ENCODE results near the gene IMMT. TPM values are rescaled to one million over a fixed set of nuclear protein-coding genes. Genes with fewer than 3 reads are reported as not detected.

The IMMT gene
- total and polyA plus RNA-seq, 9 of the 15 experiments (the other 6 are each of a cell fraction or from before 2014, with no cell fraction given) = 119 to 294 (median 140) TPM

DNA sequence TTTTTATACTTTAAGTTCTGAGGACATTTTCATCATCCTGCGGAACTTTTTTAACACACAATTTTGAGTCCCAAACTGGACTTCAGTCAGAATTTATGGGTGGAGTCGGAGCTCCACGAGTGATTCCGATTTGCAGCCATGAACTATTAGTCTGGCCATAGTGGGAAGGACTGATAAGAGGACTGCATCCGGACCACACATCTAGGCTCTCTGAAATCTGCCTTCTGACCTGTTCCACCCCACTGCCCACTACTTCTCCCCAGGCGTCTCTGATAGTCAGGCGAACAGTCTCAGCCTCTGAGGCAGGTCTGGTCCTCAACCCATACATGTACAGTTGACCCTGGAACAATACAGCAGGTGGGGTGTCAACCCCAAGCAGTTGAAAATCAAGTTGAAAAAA, 9.2 kb upstream of the IMMT start (continued):
- TF ChIP-seq, protein P1, sequence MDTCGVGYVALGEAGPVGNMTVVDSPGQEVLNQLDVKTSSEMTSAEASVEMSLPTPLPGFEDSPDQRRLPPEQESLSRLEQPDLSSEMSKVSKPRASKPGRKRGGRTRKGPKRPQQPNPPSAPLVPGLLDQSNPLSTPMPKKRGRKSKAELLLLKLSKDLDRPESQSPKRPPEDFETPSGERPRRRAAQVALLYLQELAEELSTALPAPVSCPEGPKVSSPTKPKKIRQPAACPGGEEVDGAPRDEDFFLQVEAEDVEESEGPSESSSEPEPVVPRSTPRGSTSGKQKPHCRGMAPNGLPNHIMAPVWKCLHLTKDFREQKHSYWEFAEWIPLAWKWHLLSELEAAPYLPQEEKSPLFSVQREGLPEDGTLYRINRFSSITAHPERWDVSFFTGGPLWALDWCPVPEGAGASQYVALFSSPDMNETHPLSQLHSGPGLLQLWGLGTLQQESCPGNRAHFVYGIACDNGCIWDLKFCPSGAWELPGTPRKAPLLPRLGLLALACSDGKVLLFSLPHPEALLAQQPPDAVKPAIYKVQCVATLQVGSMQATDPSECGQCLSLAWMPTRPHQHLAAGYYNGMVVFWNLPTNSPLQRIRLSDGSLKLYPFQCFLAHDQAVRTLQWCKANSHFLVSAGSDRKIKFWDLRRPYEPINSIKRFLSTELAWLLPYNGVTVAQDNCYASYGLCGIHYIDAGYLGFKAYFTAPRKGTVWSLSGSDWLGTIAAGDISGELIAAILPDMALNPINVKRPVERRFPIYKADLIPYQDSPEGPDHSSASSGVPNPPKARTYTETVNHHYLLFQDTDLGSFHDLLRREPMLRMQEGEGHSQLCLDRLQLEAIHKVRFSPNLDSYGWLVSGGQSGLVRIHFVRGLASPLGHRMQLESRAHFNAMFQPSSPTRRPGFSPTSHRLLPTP (IDR thresholded peaks at IDR 0.05; ENCODE audit: borderline replicate concordance, extremely low read depth, insufficient read length) = no peak
- no peak for TF ChIP-seq PRPF4 (IDR thresholded peaks at IDR 0.05; ENCODE audit: insufficient read depth, low read depth, low read length, poor library complexity, severe bottlenecking)
- peak; percentile 58 for TF ChIP-seq MTA2 (IDR thresholded peaks at IDR 0.05; ENCODE audit: low read depth)
- no peak for TF ChIP-seq ZNF436 (CRISPR knock-in tag; IDR thresholded peaks at IDR 0.05)
- peak; percentile 81 for TF ChIP-seq TCF3 (CRISPR knock-in tag; IDR thresholded peaks at IDR 0.05)
- TF ChIP-seq POLR2A (conservative IDR thresholded peaks at IDR 0.05) = no peak
- no peak for TF ChIP-seq ZC3H11A (IDR thresholded peaks at IDR 0.05; ENCODE audit: low read depth, low read length)
- no peak for TF ChIP-seq ZNF707 (CRISPR knock-in tag; conservative IDR thresholded peaks at IDR 0.05)
- 0 out of 2 replicates have a peak, but pooled peaks have one; percentile 66 for TF ChIP-seq JUND (IDR thresholded peaks at IDR 0.05; ENCODE audit: borderline replicate concordance, low read depth, low read length)
- peak; percentile 44; the same call in 1 of the 3 replicates for TF ChIP-seq JUND (tag; IDR thresholded peaks at IDR 0.05; ENCODE audit: borderline replicate concordance, low read depth, low read length)
- TF ChIP-seq ZEB2 (IDR thresholded peaks at IDR 0.05) = no peak
- no peak for TF ChIP-seq ZC3H8 (IDR thresholded peaks at IDR 0.05)
- TF ChIP-seq, protein P2, sequence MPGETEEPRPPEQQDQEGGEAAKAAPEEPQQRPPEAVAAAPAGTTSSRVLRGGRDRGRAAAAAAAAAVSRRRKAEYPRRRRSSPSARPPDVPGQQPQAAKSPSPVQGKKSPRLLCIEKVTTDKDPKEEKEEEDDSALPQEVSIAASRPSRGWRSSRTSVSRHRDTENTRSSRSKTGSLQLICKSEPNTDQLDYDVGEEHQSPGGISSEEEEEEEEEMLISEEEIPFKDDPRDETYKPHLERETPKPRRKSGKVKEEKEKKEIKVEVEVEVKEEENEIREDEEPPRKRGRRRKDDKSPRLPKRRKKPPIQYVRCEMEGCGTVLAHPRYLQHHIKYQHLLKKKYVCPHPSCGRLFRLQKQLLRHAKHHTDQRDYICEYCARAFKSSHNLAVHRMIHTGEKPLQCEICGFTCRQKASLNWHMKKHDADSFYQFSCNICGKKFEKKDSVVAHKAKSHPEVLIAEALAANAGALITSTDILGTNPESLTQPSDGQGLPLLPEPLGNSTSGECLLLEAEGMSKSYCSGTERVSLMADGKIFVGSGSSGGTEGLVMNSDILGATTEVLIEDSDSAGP (CRISPR knock-in tag; IDR thresholded peaks at IDR 0.05) = no peak
- TF ChIP-seq ZNF232 (CRISPR knock-in tag; IDR thresholded peaks at IDR 0.05) = no peak
- no peak for TF ChIP-seq RFX7 (CRISPR knock-in tag; IDR thresholded peaks at IDR 0.05)
- TF ChIP-seq, protein P3, sequence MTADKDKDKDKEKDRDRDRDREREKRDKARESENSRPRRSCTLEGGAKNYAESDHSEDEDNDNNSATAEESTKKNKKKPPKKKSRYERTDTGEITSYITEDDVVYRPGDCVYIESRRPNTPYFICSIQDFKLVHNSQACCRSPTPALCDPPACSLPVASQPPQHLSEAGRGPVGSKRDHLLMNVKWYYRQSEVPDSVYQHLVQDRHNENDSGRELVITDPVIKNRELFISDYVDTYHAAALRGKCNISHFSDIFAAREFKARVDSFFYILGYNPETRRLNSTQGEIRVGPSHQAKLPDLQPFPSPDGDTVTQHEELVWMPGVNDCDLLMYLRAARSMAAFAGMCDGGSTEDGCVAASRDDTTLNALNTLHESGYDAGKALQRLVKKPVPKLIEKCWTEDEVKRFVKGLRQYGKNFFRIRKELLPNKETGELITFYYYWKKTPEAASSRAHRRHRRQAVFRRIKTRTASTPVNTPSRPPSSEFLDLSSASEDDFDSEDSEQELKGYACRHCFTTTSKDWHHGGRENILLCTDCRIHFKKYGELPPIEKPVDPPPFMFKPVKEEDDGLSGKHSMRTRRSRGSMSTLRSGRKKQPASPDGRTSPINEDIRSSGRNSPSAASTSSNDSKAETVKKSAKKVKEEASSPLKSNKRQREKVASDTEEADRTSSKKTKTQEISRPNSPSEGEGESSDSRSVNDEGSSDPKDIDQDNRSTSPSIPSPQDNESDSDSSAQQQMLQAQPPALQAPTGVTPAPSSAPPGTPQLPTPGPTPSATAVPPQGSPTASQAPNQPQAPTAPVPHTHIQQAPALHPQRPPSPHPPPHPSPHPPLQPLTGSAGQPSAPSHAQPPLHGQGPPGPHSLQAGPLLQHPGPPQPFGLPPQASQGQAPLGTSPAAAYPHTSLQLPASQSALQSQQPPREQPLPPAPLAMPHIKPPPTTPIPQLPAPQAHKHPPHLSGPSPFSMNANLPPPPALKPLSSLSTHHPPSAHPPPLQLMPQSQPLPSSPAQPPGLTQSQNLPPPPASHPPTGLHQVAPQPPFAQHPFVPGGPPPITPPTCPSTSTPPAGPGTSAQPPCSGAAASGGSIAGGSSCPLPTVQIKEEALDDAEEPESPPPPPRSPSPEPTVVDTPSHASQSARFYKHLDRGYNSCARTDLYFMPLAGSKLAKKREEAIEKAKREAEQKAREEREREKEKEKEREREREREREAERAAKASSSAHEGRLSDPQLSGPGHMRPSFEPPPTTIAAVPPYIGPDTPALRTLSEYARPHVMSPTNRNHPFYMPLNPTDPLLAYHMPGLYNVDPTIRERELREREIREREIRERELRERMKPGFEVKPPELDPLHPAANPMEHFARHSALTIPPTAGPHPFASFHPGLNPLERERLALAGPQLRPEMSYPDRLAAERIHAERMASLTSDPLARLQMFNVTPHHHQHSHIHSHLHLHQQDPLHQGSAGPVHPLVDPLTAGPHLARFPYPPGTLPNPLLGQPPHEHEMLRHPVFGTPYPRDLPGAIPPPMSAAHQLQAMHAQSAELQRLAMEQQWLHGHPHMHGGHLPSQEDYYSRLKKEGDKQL (CRISPR knock-in tag; IDR thresholded peaks at IDR 0.05; ENCODE audit: borderline replicate concordance) = no peak
- TF ChIP-seq ZNF140 (CRISPR knock-in tag; IDR thresholded peaks at IDR 0.05) = no peak
- TF ChIP-seq, protein P4, sequence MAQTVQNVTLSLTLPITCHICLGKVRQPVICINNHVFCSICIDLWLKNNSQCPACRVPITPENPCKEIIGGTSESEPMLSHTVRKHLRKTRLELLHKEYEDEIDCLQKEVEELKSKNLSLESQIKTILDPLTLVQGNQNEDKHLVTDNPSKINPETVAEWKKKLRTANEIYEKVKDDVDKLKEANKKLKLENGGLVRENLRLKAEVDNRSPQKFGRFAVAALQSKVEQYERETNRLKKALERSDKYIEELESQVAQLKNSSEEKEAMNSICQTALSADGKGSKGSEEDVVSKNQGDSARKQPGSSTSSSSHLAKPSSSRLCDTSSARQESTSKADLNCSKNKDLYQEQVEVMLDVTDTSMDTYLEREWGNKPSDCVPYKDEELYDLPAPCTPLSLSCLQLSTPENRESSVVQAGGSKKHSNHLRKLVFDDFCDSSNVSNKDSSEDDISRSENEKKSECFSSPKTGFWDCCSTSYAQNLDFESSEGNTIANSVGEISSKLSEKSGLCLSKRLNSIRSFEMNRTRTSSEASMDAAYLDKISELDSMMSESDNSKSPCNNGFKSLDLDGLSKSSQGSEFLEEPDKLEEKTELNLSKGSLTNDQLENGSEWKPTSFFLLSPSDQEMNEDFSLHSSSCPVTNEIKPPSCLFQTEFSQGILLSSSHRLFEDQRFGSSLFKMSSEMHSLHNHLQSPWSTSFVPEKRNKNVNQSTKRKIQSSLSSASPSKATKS (CRISPR knock-in tag; IDR thresholded peaks at IDR 0.05) = no peak

Measured in K562 (cell line).